IMR-90 (cell line): ENCODE data around the gene ROS1. TPM values are rescaled to one million over a fixed set of nuclear protein-coding genes. Genes with fewer than 3 reads are reported as not detected.

Experiments
- ATAC-seq: fragments of 200-7000 bp; cut with Tn5 transposase; 2 replicates; pipeline ENCODE4 v1.9.1; 2020; ENCODE audit warnings: low read depth, mild to moderate bottlenecking, moderate library complexity
- Bru-seq: library from RNA; stranded (reverse); fragments of 400-500 nt; gene quantifications from one replicate; lab custom pipeline; 2021; lab: Mats Ljungman, UMichigan
- BruChase-seq, 2 experiments: library from RNA; stranded (reverse); fragments of 400-500 nt; gene quantifications; one replicate each; lab custom pipeline; 2021; lab: Mats Ljungman, UMichigan
- BruUV-seq: library from RNA; stranded (reverse); fragments of 400-500 nt; replicated peaks from 2 replicates; lab custom pipeline; 2021; lab: Mats Ljungman, UMichigan
- CTCF ChIA-PET: fragments of 300-600 bp; formaldehyde crosslinking; extraction: SDS; loops from one replicate; lab custom pipeline; 2021; ENCODE audit warnings: antibody characterized with exemption; lab: Yijun Ruan, JAX
- POLR2A ChIA-PET: fragments of 300-600 bp; sonication (Branson Sonifier 250); formaldehyde crosslinking; loops from one replicate; lab custom pipeline; 2022; ENCODE audit warnings: antibody characterized with exemption; ENCODE audit not compliant: unreplicated experiment; lab: Charles Lee
- DNase-seq: peaks from one replicate; pipeline ENCODE4 v3.0.0; 2013
- H2AFZ ChIP-seq: replicated peaks from 2 replicates; pipeline ENCODE3; 2013; ENCODE audit warnings: low read length, mild to moderate bottlenecking; ENCODE audit not compliant: poor library complexity
- H2AK5ac ChIP-seq: 2 replicates; pipeline ENCODE4 v1.6.1; 2013; ENCODE audit warnings: low read depth, low read length, inconsistent platforms
- H2AK9ac ChIP-seq: replicated peaks from 2 replicates; pipeline ENCODE3; 2013; ENCODE audit warnings: mild to moderate bottlenecking, low read depth, low read length, moderate library complexity; ENCODE audit not compliant: poor library complexity
- H2BK120ac ChIP-seq: 2 replicates; pipeline ENCODE4 v1.6.1; 2013; ENCODE audit warnings: low read depth, low read length, inconsistent platforms
- H2BK15ac ChIP-seq: 3 replicates; pipeline ENCODE4 v1.6.1; 2013; ENCODE audit warnings: low read depth, low read length, inconsistent platforms
- H2BK20ac ChIP-seq: 2 replicates; pipeline ENCODE4 v1.6.1; 2013; ENCODE audit warnings: low read depth, mild to moderate bottlenecking, inconsistent platforms, low read length, moderate library complexity
- H2BK5ac ChIP-seq: 2 replicates; pipeline ENCODE4 v1.6.1; 2013; ENCODE audit warnings: mild to moderate bottlenecking, low read depth, low read length, inconsistent platforms; ENCODE audit not compliant: poor library complexity, severe bottlenecking
- H3K14ac ChIP-seq: replicated peaks from 2 replicates; pipeline ENCODE4 v1.6.1; 2013; ENCODE audit warnings: low read depth, low read length, inconsistent platforms
- H3K18ac ChIP-seq: 2 replicates; pipeline ENCODE4 v1.6.1; 2013; ENCODE audit warnings: low read depth, low read length, control low read depth
- H3K23ac ChIP-seq: 2 replicates; pipeline ENCODE4 v1.6.1; 2013; ENCODE audit warnings: low read depth, low read length, inconsistent platforms
- H3K27ac ChIP-seq: 2 replicates; pipeline ENCODE4 v1.5.1; 2013; ENCODE audit warnings: mild to moderate bottlenecking, control low read depth, low read length; ENCODE audit not compliant: insufficient read depth
- H3K27me3 ChIP-seq: 2 replicates; pipeline ENCODE4 v1.6.1; 2013; ENCODE audit warnings: low read length; ENCODE audit not compliant: control insufficient read depth, insufficient read depth
- H3K36me3 ChIP-seq: 2 replicates; pipeline ENCODE4 v1.6.1; 2013; ENCODE audit warnings: low read length, mixed read lengths; ENCODE audit not compliant: control insufficient read depth, insufficient read depth
- H3K4ac ChIP-seq: 2 replicates; pipeline ENCODE4 v1.6.1; 2013; ENCODE audit warnings: low read depth, low read length, inconsistent platforms
- H3K4me1 ChIP-seq: 2 replicates; pipeline ENCODE4 v1.6.1; 2013; ENCODE audit warnings: low read length, mixed read lengths; ENCODE audit not compliant: control insufficient read depth, insufficient read depth
- H3K4me2 ChIP-seq: 2 replicates; pipeline ENCODE4 v1.6.1; 2013; ENCODE audit warnings: low read depth, mild to moderate bottlenecking, control low read depth, low read length, moderate library complexity
- H3K4me3 ChIP-seq: 2 replicates; pipeline ENCODE4 v1.5.1; 2013; ENCODE audit warnings: low read depth, mild to moderate bottlenecking, control low read depth, low read length, moderate library complexity; ENCODE audit not compliant: insufficient read depth
- H3K56ac ChIP-seq: 2 replicates; pipeline ENCODE4 v1.6.1; 2013; ENCODE audit warnings: low read length, inconsistent platforms; ENCODE audit not compliant: insufficient read depth; ENCODE audit errors: extremely low read depth
- H3K79me1 ChIP-seq, 2 experiments: 2 replicates each; pipeline ENCODE4 v1.6.1; 2013; ENCODE audit warnings: low read length in 2 of 2, inconsistent platforms in 1 of 2, low read depth in 1 of 2
- H3K9ac ChIP-seq: 2 replicates; pipeline ENCODE4 v1.6.1; 2013; ENCODE audit warnings: low read depth, low read length, control low read depth
- H3K9me1 ChIP-seq: 2 replicates; pipeline ENCODE4 v1.6.1; 2013; ENCODE audit warnings: low read length, inconsistent platforms; ENCODE audit not compliant: insufficient read depth
- H3K9me3 ChIP-seq: 2 replicates; pipeline ENCODE4 v1.6.1; 2013; ENCODE audit warnings: low read length; ENCODE audit not compliant: control insufficient read depth, insufficient read depth
- H4K20me1 ChIP-seq: 2 replicates; pipeline ENCODE4 v1.6.1; 2013; ENCODE audit warnings: low read length, inconsistent platforms; ENCODE audit not compliant: insufficient read depth
- H4K5ac ChIP-seq: 2 replicates; pipeline ENCODE4 v1.6.1; 2013; ENCODE audit warnings: mild to moderate bottlenecking, low read depth, low read length, control low read depth
- H4K8ac ChIP-seq, 2 experiments: 2 replicates each; pipeline ENCODE4 v1.6.1; 2013; ENCODE audit warnings: low read depth in 2 of 2, low read length in 2 of 2, control low read depth in 1 of 2, inconsistent platforms in 1 of 2
- H4K91ac ChIP-seq: 2 replicates; pipeline ENCODE4 v1.6.1; 2013; ENCODE audit warnings: low read depth, low read length, inconsistent platforms; ENCODE audit not compliant: insufficient read depth
- BHLHE40 ChIP-seq: fragments of 150-350 bp; IDR thresholded peaks from 2 replicates; pipeline ENCODE4 v1.6.1; 2016; ENCODE audit warnings: mild to moderate bottlenecking, low read depth, low read length
- CEBPB ChIP-seq: IDR thresholded peaks from 2 replicates; pipeline ENCODE4 v1.6.1; 2012; ENCODE audit warnings: low read depth, low read length, improper control_type of control experiment
- CHD1 ChIP-seq: IDR thresholded peaks from 2 replicates; pipeline ENCODE4 v1.6.1; 2012; ENCODE audit warnings: low read depth, low read length, improper control_type of control experiment
- CTCF ChIP-seq: conservative IDR thresholded peaks from 2 replicates; pipeline ENCODE4 v1.5.1; 2012; ENCODE audit warnings: mild to moderate bottlenecking, low read depth, low read length, improper control_type of control experiment
- FOS ChIP-seq: fragments of 150-350 bp; IDR thresholded peaks from 2 replicates; pipeline ENCODE4 v1.6.1; 2016; ENCODE audit warnings: low read depth, low read length
- MAFK ChIP-seq: IDR thresholded peaks from 2 replicates; pipeline ENCODE4 v1.6.1; 2012; ENCODE audit warnings: low read depth, low read length, improper control_type of control experiment
- MAZ ChIP-seq: IDR thresholded peaks from 2 replicates; pipeline ENCODE4 v1.6.1; 2012; ENCODE audit warnings: low read depth, mild to moderate bottlenecking, low read length, improper control_type of control experiment, moderate library complexity, borderline replicate concordance
- MXI1 ChIP-seq: IDR thresholded peaks from 2 replicates; pipeline ENCODE4 v1.6.1; 2012; ENCODE audit warnings: low read depth, mild to moderate bottlenecking, low read length, moderate library complexity, borderline replicate concordance
- NFE2L2 ChIP-seq: fragments of 150-350 bp; IDR thresholded peaks from 2 replicates; pipeline ENCODE4 v1.6.1; 2016; ENCODE audit warnings: low read depth, mild to moderate bottlenecking, low read length
- POLR2A ChIP-seq: IDR thresholded peaks from 2 replicates; pipeline ENCODE4 v1.6.1; 2012; ENCODE audit warnings: mild to moderate bottlenecking, low read depth, low read length
- RAD21 ChIP-seq: IDR thresholded peaks from 2 replicates; pipeline ENCODE4 v1.6.1; 2012; ENCODE audit warnings: low read length, improper control_type of control experiment
- RCOR1 ChIP-seq: IDR thresholded peaks from 2 replicates; pipeline ENCODE4 v1.6.1; 2012; ENCODE audit warnings: mild to moderate bottlenecking, low read length, improper control_type of control experiment; ENCODE audit not compliant: insufficient replicate concordance
- RFX5 ChIP-seq: IDR thresholded peaks from 2 replicates; pipeline ENCODE4 v1.8.0; 2012; ENCODE audit warnings: low read depth, mild to moderate bottlenecking, low read length, moderate library complexity
- SMC3 ChIP-seq: fragments of 150-350 bp; IDR thresholded peaks from 2 replicates; pipeline ENCODE4 v1.6.1; 2016; ENCODE audit warnings: low read depth, mild to moderate bottlenecking, antibody characterized with exemption, low read length, moderate library complexity
- WGBS, 2 experiments: methylation state at CpG; one replicate each; pipeline versions ENCODE4 v1.1.5 to v1.1.7; 2013; ENCODE audit warnings: missing lambda C conversion rate in 2 of 2; ENCODE audit not compliant: insufficient read length in 1 of 2; ENCODE audit errors: extremely low coverage in 2 of 2; 5-methylcytosine and 5-hydroxymethylcytosine counted together
- dilution Hi-C: fragments of 300-500 bp; cut with HindIII; formaldehyde crosslinking; loops from one replicate; pipeline ENCODE4 v1.14.3; 2018; ENCODE audit warnings: low sequenced_read_pairs; ENCODE audit not compliant: unreplicated experiment
- in situ Hi-C: fragments of 300-500 bp; cut with MboI; formaldehyde crosslinking; loops from 3 replicates; pipeline ENCODE4 v1.14.3; 2019; ENCODE audit warnings: low sequenced_read_pairs, inconsistent platforms, mixed read lengths
- intact Hi-C: fragments of 100-400 bp; cut with micrococcal nuclease; formaldehyde crosslinking; loops from 2 replicates; pipeline ENCODE4 v1.10.0; 2022
- long read RNA-seq: library from polyadenylated mRNA; unstranded; transcript quantifications from one replicate; pipeline ENCODE4 v2.0.0, GENCODE V29; 2021; ENCODE audit not compliant: unreplicated experiment
- polyA plus RNA-seq, 3 experiments: library from polyadenylated mRNA; depleted of rRNA; stranded (reverse); fragments of >200 nt; gene quantifications; 2 replicates each; pipeline ENCODE4 v1.2.3, GENCODE V29; 2012; ENCODE audit warnings: low replicate concordance in 1 of 3
- total RNA-seq: library from RNA; depleted of rRNA; stranded (reverse); fragments of >200 nt; gene quantifications from 2 replicates; pipeline ENCODE4 v1.2.3, GENCODE V29; 2012; rRNA removed
- TF ChIP-seq, protein P1 (sequence below): fragments of 150-350 bp; IDR thresholded peaks from 2 replicates; pipeline ENCODE4 v1.6.1; 2016; ENCODE audit warnings: low read depth, mild to moderate bottlenecking, low read length, moderate library complexity, borderline replicate concordance

Gene ROS1
- total RNA-seq (under 0.01 TPM in 2 replicates), polyA plus RNA-seq (2012; rRNA removed) (0.03 TPM in 1 of 2 replicates, not detected in the other), Bru-seq, nascent RNA (not detected), BruChase-seq, experiment 1, labeled RNA remaining after a 6-hour chase (percentile 3 among the genes with signal in this experiment), BruChase-seq, experiment 2, labeled RNA remaining after a 2-hour chase (percentile 1 among the genes with signal in this experiment)
- under 0.01 and 0.01 TPM in 2 replicates for polyA plus RNA-seq (2012; cell fraction: cytosol; rRNA removed)
- polyA plus RNA-seq (2012; cell fraction: nucleus; rRNA removed; ENCODE audit: low replicate concordance) = 0.01 and 0.05 TPM in 2 replicates
- long read RNA-seq = 0 reads

GRCh38 chr6:117425431-117426153 lies at the start of gene ROS1:
Gene ROS1, minus strand, starts transcription at chr6:117425942. Its CDS starts 286 bp downstream, at chr6:117425656.
- Histone ChIP-seq H2BK15ac (no peak within 1 kb of the TSS), H4K5ac (no peak within 1 kb of the TSS), H2BK120ac (no peak within 1 kb of the TSS), H3K4me1 (no peaks in the 10 kb centered on the region), H3K4me3 (no peak within 1 kb of the TSS), H3K9me1 (no peaks in the 10 kb centered on the region), H3K14ac (no peak within 1 kb of the TSS), H2AK5ac (no peak within 1 kb of the TSS), H2BK5ac (no peak within 1 kb of the TSS), H3K56ac (no peak within 1 kb of the TSS), H4K20me1 (no peaks in the 10 kb centered on the region), H3K9me3 (no peaks in the 10 kb centered on the region), H2AFZ (no peak within 1 kb of the TSS), H3K27me3 (peaks cover 1% of the 10 kb centered on the region; the same call in 1 of the 2 replicates), H4K91ac (no peak within 1 kb of the TSS), H3K4me2 (no peak within 1 kb of the TSS), H3K36me3 (no peaks in the 10 kb centered on the region), H3K18ac (no peak within 1 kb of the TSS), H3K4ac (no peak within 1 kb of the TSS), H3K27ac (no peak within 1 kb of the TSS), H3K23ac (no peak within 1 kb of the TSS), H2BK20ac (no peak within 1 kb of the TSS), H2AK9ac (no peak within 1 kb of the TSS), H3K79me1 (no peaks in the 10 kb centered on the region), H4K8ac (no peak within 1 kb of the TSS), H3K9ac (no peak within 1 kb of the TSS)
- intact Hi-C loops = no loop called here
- DNase-seq (no peak), ATAC-seq (no peak)
- whole genome bisulfite sequencing, 2 experiments = no CpG with 5 or more reads among the region's 6 CpGs
- BruUV-seq = no TSS peak
- ChIA-PET POLR2A (no interaction called here), CTCF (interaction anchor here (0.7 kb wide), 1 partner anchor 17 kb away, joined by 4 read pairs; no protein-coding TSS in a partner anchor)
- dilution Hi-C loops = no loop called here
- in situ Hi-C loops = no loop called here
- TF ChIP-seq CHD1 (no peak), RCOR1 (no peak), CEBPB (no peak), CTCF (no peak), MAFK (no peak), SMC3 (no peak), FOS (no peak), NFE2L2 (no peak), MXI1 (no peak), RFX5 (no peak), POLR2A (no peak), RAD21 (no peak), BHLHE40 (no peak), MAZ (no peak)
- TF ChIP-seq, protein P1, sequence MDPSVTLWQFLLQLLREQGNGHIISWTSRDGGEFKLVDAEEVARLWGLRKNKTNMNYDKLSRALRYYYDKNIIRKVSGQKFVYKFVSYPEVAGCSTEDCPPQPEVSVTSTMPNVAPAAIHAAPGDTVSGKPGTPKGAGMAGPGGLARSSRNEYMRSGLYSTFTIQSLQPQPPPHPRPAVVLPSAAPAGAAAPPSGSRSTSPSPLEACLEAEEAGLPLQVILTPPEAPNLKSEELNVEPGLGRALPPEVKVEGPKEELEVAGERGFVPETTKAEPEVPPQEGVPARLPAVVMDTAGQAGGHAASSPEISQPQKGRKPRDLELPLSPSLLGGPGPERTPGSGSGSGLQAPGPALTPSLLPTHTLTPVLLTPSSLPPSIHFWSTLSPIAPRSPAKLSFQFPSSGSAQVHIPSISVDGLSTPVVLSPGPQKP = no peak
